H1 (cell line): ENCODE measurements around the gene BLOC1S3. TPM values are rescaled to one million over a fixed set of nuclear protein-coding genes. Genes with fewer than 3 reads are reported as not detected.

ENCODE experiments used
- CTCF ChIA-PET: fragments of 300-600 bp; sonication (Branson Sonifier 250); formaldehyde crosslinking; loops from one replicate; lab custom pipeline; 2021; ENCODE audit not compliant: partially characterized antibody; lab: Charles Lee
- POLR2A ChIA-PET: fragments of 300-600 bp; sonication (Branson Sonifier 250); formaldehyde crosslinking; loops from one replicate; lab custom pipeline; 2021; ENCODE audit warnings: inconsistent platforms; ENCODE audit not compliant: partially characterized antibody; lab: Charles Lee
- DNase-seq, 2 experiments: peaks; one replicate each; pipeline versions ENCODE4 v3.0.0 to v3.0.0-alpha.2; 2010 to 2022; ENCODE audit warnings: low spot score in 2 of 2, low read depth in 1 of 2, mixed read lengths in 1 of 2
- FAIRE-seq: peaks from 2 replicates; lab custom pipeline; 2011; peaks lifted over from hg19 to GRCh38; lab: Jason Lieb, UNC
- H2AFZ ChIP-seq: 2 replicates; pipeline ENCODE4 v1.8.1; 2012; ENCODE audit warnings: low read length, inconsistent platforms
- H2AK5ac ChIP-seq: 2 replicates; pipeline ENCODE4 v1.6.1; 2013; ENCODE audit warnings: low read depth, low read length
- H2BK120ac ChIP-seq: replicated peaks from 2 replicates; pipeline ENCODE3; 2013; ENCODE audit warnings: low read depth, low read length, inconsistent platforms
- H2BK12ac ChIP-seq: 2 replicates; pipeline ENCODE4 v1.6.1; 2013; ENCODE audit warnings: low read depth, low read length
- H2BK15ac ChIP-seq: 2 replicates; pipeline ENCODE4 v1.6.1; 2013; ENCODE audit warnings: low read length
- H2BK20ac ChIP-seq: 2 replicates; pipeline ENCODE4 v1.6.1; 2013; ENCODE audit warnings: low read length
- H2BK5ac ChIP-seq: 2 replicates; pipeline ENCODE4 v1.6.1; 2013; ENCODE audit warnings: low read depth, low read length
- H3K14ac ChIP-seq: 2 replicates; pipeline ENCODE4 v1.6.1; 2013; ENCODE audit warnings: inconsistent platforms; ENCODE audit not compliant: insufficient read length
- H3K18ac ChIP-seq: 2 replicates; pipeline ENCODE4 v1.6.1; 2013; ENCODE audit warnings: low read length; ENCODE audit errors: extremely low read depth
- H3K23ac ChIP-seq: 2 replicates; pipeline ENCODE4 v1.6.1; 2013; ENCODE audit warnings: inconsistent platforms; ENCODE audit not compliant: insufficient read length
- H3K23me2 ChIP-seq: 2 replicates; pipeline ENCODE4 v1.6.1; 2013; ENCODE audit warnings: low read depth, low read length
- H3K27ac ChIP-seq: 2 replicates; pipeline ENCODE4 v1.6.1; 2011; ENCODE audit warnings: low read depth, low read length, inconsistent platforms
- H3K27me3 ChIP-seq, 4 experiments: replicated peaks in 1 of 4; 1 replicate in 1 of 4; 2 replicates in 3 of 4; pipeline versions ENCODE4 v1.6.1 to v1.8.1; 2011 to 2013; ENCODE audit warnings: low read length in 3 of 4, mild to moderate bottlenecking in 3 of 4, inconsistent platforms in 2 of 4, mixed read lengths in 2 of 4, moderate library complexity in 1 of 4; ENCODE audit not compliant: control insufficient read depth in 3 of 4, insufficient read depth in 3 of 4; ENCODE audit errors: extremely low read depth in 1 of 4
- H3K36me3 ChIP-seq, 4 experiments: 2 replicates each; pipeline versions ENCODE4 v1.6.1 to v1.8.1; 2011 to 2013; ENCODE audit warnings: mild to moderate bottlenecking in 4 of 4, low read length in 3 of 4, moderate library complexity in 2 of 4, control low read depth in 1 of 4, inconsistent platforms in 1 of 4; ENCODE audit not compliant: insufficient read depth in 4 of 4, control insufficient read depth in 2 of 4
- H3K4ac ChIP-seq: replicated peaks from 2 replicates; pipeline ENCODE3; 2013; ENCODE audit warnings: low read length, low read depth, mixed read lengths, inconsistent platforms; ENCODE audit not compliant: insufficient read length
- H3K4me1 ChIP-seq, 4 experiments: replicated peaks in 1 of 4; 1 replicate in 1 of 4; 2 replicates in 3 of 4; pipeline versions ENCODE4 v1.6.1 to v1.8.1; 2011 to 2013; ENCODE audit warnings: low read length in 3 of 4, inconsistent platforms in 2 of 4, mixed read lengths in 1 of 4; ENCODE audit not compliant: insufficient read depth in 4 of 4, control insufficient read depth in 3 of 4
- H3K4me2 ChIP-seq, 2 experiments: 2 replicates each; pipeline versions ENCODE4 v1.6.1 to v1.8.1; 2011 to 2013; ENCODE audit warnings: low read depth in 2 of 2, low read length in 2 of 2, control low read depth in 1 of 2, inconsistent platforms in 1 of 2, mild to moderate bottlenecking in 1 of 2; ENCODE audit not compliant: insufficient read depth in 1 of 2
- H3K4me3 ChIP-seq, 4 experiments: fragments of 200-600, 300-600 bp in 1 of 4; sonication (generic), shearing (Covaris generic), sonication (Bioruptor Twin) in 1 of 4; 2 replicates each; pipeline versions ENCODE4 v1.5.1 to v1.8.1; 2011 to 2016; ENCODE audit warnings: low read length in 4 of 4, low read depth in 3 of 4, control low read depth in 2 of 4, inconsistent platforms in 2 of 4, mild to moderate bottlenecking in 2 of 4, mixed read lengths in 1 of 4, moderate library complexity in 1 of 4; ENCODE audit not compliant: insufficient read depth in 2 of 4; ENCODE audit errors: extremely low read depth in 1 of 4
- H3K56ac ChIP-seq: replicated peaks from 2 replicates; pipeline ENCODE3; 2013; ENCODE audit warnings: low read depth, mild to moderate bottlenecking, mixed read lengths, low read length, inconsistent platforms; ENCODE audit not compliant: insufficient read length
- H3K79me1 ChIP-seq: 2 replicates; pipeline ENCODE4 v1.6.1; 2013; ENCODE audit warnings: low read depth, low read length, control low read depth
- H3K79me2 ChIP-seq, 2 experiments: 2 replicates each; pipeline versions ENCODE4 v1.6.1 to v1.8.1; 2012 to 2013; ENCODE audit warnings: low read length in 2 of 2, mild to moderate bottlenecking in 2 of 2, inconsistent platforms in 1 of 2; ENCODE audit not compliant: insufficient read depth in 2 of 2, control insufficient read depth in 1 of 2
- H3K9ac ChIP-seq, 4 experiments: replicated peaks in 1 of 4; 1 replicate in 1 of 4; 2 replicates in 3 of 4; pipeline versions ENCODE4 v1.6.1 to v1.8.1; 2011 to 2013; ENCODE audit warnings: low read depth in 3 of 4, low read length in 3 of 4, control low read depth in 2 of 4, mild to moderate bottlenecking in 2 of 4, moderate library complexity in 2 of 4, inconsistent platforms in 1 of 4; ENCODE audit errors: extremely low read depth in 1 of 4
- H3K9me3 ChIP-seq, 2 experiments: 2 replicates each; pipeline versions ENCODE4 v1.6.1 to v1.8.1; 2012 to 2013; ENCODE audit warnings: mild to moderate bottlenecking in 2 of 2, moderate library complexity in 2 of 2, control low read depth in 1 of 2, inconsistent platforms in 1 of 2, low read depth in 1 of 2, low read length in 1 of 2, mixed read lengths in 1 of 2; ENCODE audit not compliant: insufficient read depth in 2 of 2
- H4K20me1 ChIP-seq, 2 experiments: replicated peaks in 1 of 2; 2 replicates each; pipeline versions ENCODE3 to v1.8.1; 2011 to 2013; ENCODE audit warnings: inconsistent platforms in 2 of 2, low read length in 2 of 2, mild to moderate bottlenecking in 1 of 2; ENCODE audit not compliant: insufficient read depth in 2 of 2, control insufficient read depth in 1 of 2
- H4K5ac ChIP-seq: 2 replicates; pipeline ENCODE4 v1.6.1; 2013; ENCODE audit warnings: low read length, low read depth, mixed read lengths, inconsistent platforms; ENCODE audit not compliant: insufficient read length
- H4K8ac ChIP-seq: 2 replicates; pipeline ENCODE4 v1.8.0; 2013; ENCODE audit warnings: mild to moderate bottlenecking, moderate library complexity, low read length, inconsistent platforms; ENCODE audit not compliant: insufficient read depth; ENCODE audit errors: extremely low read depth
- H4K91ac ChIP-seq: replicated peaks from 2 replicates; pipeline ENCODE3; 2013; ENCODE audit warnings: low read length, mixed read lengths, inconsistent platforms; ENCODE audit not compliant: insufficient read length
- EZH2 ChIP-seq: fragments of 200-600 bp; sonication (generic); IDR thresholded peaks from 2 replicates; pipeline ENCODE4 v1.7.1; 2012; ENCODE audit warnings: low read depth, mild to moderate bottlenecking, moderate library complexity, low read length, inconsistent platforms; ENCODE audit not compliant: severe bottlenecking
- GTF2F1 ChIP-seq: IDR thresholded peaks from 2 replicates; pipeline ENCODE4 v1.6.1; 2012; ENCODE audit warnings: low read depth, low read length, improper control_type of control experiment, borderline replicate concordance
- RAD21 ChIP-seq, 2 experiments: IDR thresholded peaks in 1 of 2; conservative IDR thresholded peaks in 1 of 2; 2 replicates each; pipeline ENCODE4 v1.6.1; 2011; ENCODE audit warnings: low read depth in 2 of 2, low read length in 2 of 2, improper control_type of control experiment in 1 of 2, inconsistent platforms in 1 of 2, mild to moderate bottlenecking in 1 of 2, moderate library complexity in 1 of 2
- SIN3A ChIP-seq, 2 experiments: IDR thresholded peaks in 1 of 2; conservative IDR thresholded peaks in 1 of 2; 2 replicates each; pipeline ENCODE4 v1.6.1; 2011 to 2012; ENCODE audit warnings: low read length in 2 of 2, improper control_type of control experiment in 1 of 2, low read depth in 1 of 2, mild to moderate bottlenecking in 1 of 2
- SP1 ChIP-seq: IDR thresholded peaks from 2 replicates; pipeline ENCODE4 v1.6.1; 2011; ENCODE audit warnings: low read depth, low read length
- WGBS, 2 experiments: shearing (Covaris generic) in 1 of 2; methylation state at CpG; one replicate each; pipeline versions ENCODE4 v1.1.6 to v1.1.7; 2013 to 2015; ENCODE audit warnings: low lambda C conversion rate in 2 of 2, mixed read lengths in 2 of 2, inconsistent platforms in 1 of 2, low coverage in 1 of 2, missing lambda C conversion rate in 1 of 2; ENCODE audit not compliant: insufficient replicate concordance in 2 of 2, insufficient coverage in 1 of 2, insufficient read length in 1 of 2; ENCODE audit errors: extremely low coverage in 1 of 2, missing lambda C conversion rate in 1 of 2; 5-methylcytosine and 5-hydroxymethylcytosine counted together
- polyA plus RNA-seq, 7 experiments: library from polyadenylated mRNA; depleted of rRNA in 3 of 7; stranded (reverse) in 5 of 7; unstranded in 2 of 7; fragments of >200 nt in 5 of 7; fragments of 200-250 nt in 2 of 7; gene quantifications; 1 replicate in 5 of 7; 2 replicates in 1 of 7; 4 replicates in 1 of 7; pipeline versions ENCODE4 v1.2.1 to v1.2.3, GENCODE V29; 2011 to 2013; ENCODE audit warnings: missing spikeins in 2 of 7, mixed read lengths in 2 of 7
- total RNA-seq: library from RNA; stranded (reverse); fragmentation: NEBNext Ultra II Directional; extraction: Animal tissue kit (Norgen Biotek cat#: 25700); gene quantifications from 2 replicates; pipeline ENCODE4 v1.2.1, GENCODE V29; 2021
- TF ChIP-seq, protein P1 (sequence below), 3 experiments: IDR thresholded peaks; 1 replicate in 2 of 3; 2 replicates in 1 of 3; pipeline versions ENCODE4 v1.5.1 to v1.6.1; 2011; ENCODE audit warnings: low read length in 3 of 3, mild to moderate bottlenecking in 3 of 3, inconsistent platforms in 2 of 3, low read depth in 1 of 3, moderate library complexity in 1 of 3; ENCODE audit not compliant: insufficient read depth in 1 of 3; ENCODE audit errors: control extremely low read depth in 1 of 3

Gene BLOC1S3
- total and polyA plus RNA-seq, 2 of the 8 experiments (the other 6 are each of a cell fraction or from before 2014, with no cell fraction given) = 6.0 to 6.1 TPM

GRCh38 chr19:45191375-45191774 lies 12.8 kb downstream of the BLOC1S3 start:
- FAIRE-seq = no peak
- Histone ChIP-seq H2AK5ac (no peak overlapping the region), H2AFZ (no peak overlapping the region; the same call in 1 of the 2 replicates), H4K20me1 (no peaks in the 10 kb centered on the region), H3K23me2 (no peaks in the 10 kb centered on the region), H3K9me3 (no peaks in the 10 kb centered on the region), H3K36me3 (no peaks in the 10 kb centered on the region), H3K79me2 (no peaks in the 10 kb centered on the region), H3K4me3 (no peak overlapping the region), H3K9ac (no peak overlapping the region), H4K91ac (no peak overlapping the region), H3K79me1 (no peaks in the 10 kb centered on the region), H2BK12ac (no peak overlapping the region)
- WGBS, 2 experiments = 89% methylated on average over 4 of the region's 4 CpGs; no CpG with 5 or more reads in 1 of the 2 experiments
- CTCF ChIA-PET = interaction anchor here (0.6 to 2.8 kb wide), 6 partner anchors 9 to 147 kb away, joined by 3 to 15 read pairs (median 5); no protein-coding TSS in a partner anchor
- TF ChIP-seq GTF2F1 (no peak), SP1 (no peak), RAD21 (IDR thresholded peaks at IDR 0.05 in 1 of 2, conservative IDR thresholded peaks at IDR 0.05 in 1 of 2; ENCODE audit: low read depth in 2 of 2, low read length in 2 of 2) (peak; percentile 47 to 63), EZH2 (no peak), SIN3A (conservative IDR thresholded peaks at IDR 0.05 in 1 of 2, IDR thresholded peaks at IDR 0.05 in 1 of 2; ENCODE audit: low read depth in 1 of 2, low read length in 2 of 2) (no peak)
- TF ChIP-seq, protein P1, sequence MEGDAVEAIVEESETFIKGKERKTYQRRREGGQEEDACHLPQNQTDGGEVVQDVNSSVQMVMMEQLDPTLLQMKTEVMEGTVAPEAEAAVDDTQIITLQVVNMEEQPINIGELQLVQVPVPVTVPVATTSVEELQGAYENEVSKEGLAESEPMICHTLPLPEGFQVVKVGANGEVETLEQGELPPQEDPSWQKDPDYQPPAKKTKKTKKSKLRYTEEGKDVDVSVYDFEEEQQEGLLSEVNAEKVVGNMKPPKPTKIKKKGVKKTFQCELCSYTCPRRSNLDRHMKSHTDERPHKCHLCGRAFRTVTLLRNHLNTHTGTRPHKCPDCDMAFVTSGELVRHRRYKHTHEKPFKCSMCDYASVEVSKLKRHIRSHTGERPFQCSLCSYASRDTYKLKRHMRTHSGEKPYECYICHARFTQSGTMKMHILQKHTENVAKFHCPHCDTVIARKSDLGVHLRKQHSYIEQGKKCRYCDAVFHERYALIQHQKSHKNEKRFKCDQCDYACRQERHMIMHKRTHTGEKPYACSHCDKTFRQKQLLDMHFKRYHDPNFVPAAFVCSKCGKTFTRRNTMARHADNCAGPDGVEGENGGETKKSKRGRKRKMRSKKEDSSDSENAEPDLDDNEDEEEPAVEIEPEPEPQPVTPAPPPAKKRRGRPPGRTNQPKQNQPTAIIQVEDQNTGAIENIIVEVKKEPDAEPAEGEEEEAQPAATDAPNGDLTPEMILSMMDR (IDR thresholded peaks at IDR 0.05; ENCODE audit: control extremely low read depth in 1 of 3, insufficient read depth in 1 of 3, low read depth in 1 of 3, low read length in 3 of 3) = peak in 2 of 3 experiments; percentile 9 to 16; a peak in 3 of 4 replicates
- TF ChIP-seq, all 59 proteins: peak for 2
- Histone ChIP-seq H2BK20ac (no peak overlapping the region), H2BK15ac (no peak overlapping the region), H3K4me2 (no peak overlapping the region), H3K23ac (no peak overlapping the region), H3K14ac (no peak overlapping the region), H3K27me3 (no peaks in the 10 kb centered on the region; a peak in 1 of 7 replicates), H4K5ac (no peak overlapping the region), H4K8ac (no peak overlapping the region), H2BK5ac (no peak overlapping the region), H3K4ac (no peak overlapping the region), H3K4me1 (peaks cover 0 to 3% (median 2%) of the 10 kb centered on the region in 4 experiments; a peak in 3 of 7 replicates), H3K18ac (no peak overlapping the region), H3K27ac (no peak overlapping the region), H2BK120ac (no peak overlapping the region), H3K56ac (no peak overlapping the region)
- POLR2A ChIA-PET = interaction anchor here (0.6 to 0.7 kb wide), 3 partner anchors 12 to 127 kb away, joined by 3 to 4 read pairs (median 4); no protein-coding TSS in a partner anchor
- no peak for DNase-seq
